ENCODE measurements around the gene GLRX3.

GRCh38 chr10:130191380-130191779 is 55.2 kb downstream of the GLRX3 start:
- TF ChIP-seq CTCF (IDR thresholded peaks at IDR 0.05; ENCODE audit: insufficient read depth, low read depth, low read length) (no peak), EZH2 (IDR thresholded peaks at IDR 0.05; ENCODE audit: insufficient read depth, low read length) (no peak)

Data from astrocyte (in vitro differentiated cells and primary cell).